Liver (tissue), 9 donors: ENCODE measurements around the gene LYRM2. TPM values are rescaled to one million over a fixed set of nuclear protein-coding genes. Genes with fewer than 3 reads are reported as not detected.

ENCODE experiments used
- DNase-seq: peaks from one replicate; pipeline ENCODE4 v3.0.0-alpha.2; 2017; ENCODE audit warnings: low spot score
- H3K27ac ChIP-seq, 2 donors: one replicate each; pipeline ENCODE4 v1.7.0; 2013; ENCODE audit warnings: inconsistent platforms in 2 of 2, low read length in 2 of 2, control low read depth in 1 of 2, low read depth in 1 of 2, mild to moderate bottlenecking in 1 of 2
- H3K27me3 ChIP-seq, 4 donors: one replicate each; pipeline versions ENCODE4 v1.6.1 to v1.7.0; 2013; ENCODE audit warnings: low read length in 3 of 4, inconsistent platforms in 1 of 4, mild to moderate bottlenecking in 1 of 4, moderate library complexity in 1 of 4; ENCODE audit not compliant: control insufficient read depth in 4 of 4, insufficient read depth in 4 of 4
- H3K36me3 ChIP-seq, 4 donors: one replicate each; pipeline versions ENCODE4 v1.6.1 to v1.7.0; 2013; ENCODE audit warnings: low read length in 3 of 4, mild to moderate bottlenecking in 3 of 4, low read depth in 1 of 4, moderate library complexity in 1 of 4; ENCODE audit not compliant: control insufficient read depth in 4 of 4, insufficient read depth in 3 of 4
- H3K4me1 ChIP-seq, 4 donors: one replicate each; pipeline versions ENCODE4 v1.6.1 to v1.7.0; 2013; ENCODE audit warnings: low read length in 3 of 4, mild to moderate bottlenecking in 3 of 4, moderate library complexity in 1 of 4; ENCODE audit not compliant: control insufficient read depth in 4 of 4, insufficient read depth in 4 of 4
- H3K4me3 ChIP-seq, 3 donors: one replicate each; pipeline versions ENCODE4 v1.6.1 to v1.7.0; 2013; ENCODE audit warnings: low read length in 3 of 3, control low read depth in 1 of 3, low read depth in 1 of 3, mild to moderate bottlenecking in 1 of 3
- H3K9ac ChIP-seq, 2 donors: one replicate each; pipeline ENCODE4 v1.7.0; 2013; ENCODE audit warnings: low read length in 2 of 2, mild to moderate bottlenecking in 2 of 2, moderate library complexity in 2 of 2, control low read depth in 1 of 2, low read depth in 1 of 2
- H3K9me3 ChIP-seq, 4 donors: one replicate each; pipeline versions ENCODE4 v1.6.1 to v1.7.0; 2013; ENCODE audit warnings: low read length in 3 of 4; ENCODE audit not compliant: control insufficient read depth in 4 of 4
- ATF3 ChIP-seq: IDR thresholded peaks from 2 replicates; pipeline ENCODE4 v1.6.1; 2016; ENCODE audit warnings: antibody characterized with exemption
- FOXA2 ChIP-seq: IDR thresholded peaks from 2 replicates; pipeline ENCODE4 v1.6.1; 2016; ENCODE audit warnings: antibody characterized with exemption
- HNF4G ChIP-seq: IDR thresholded peaks from 2 replicates; pipeline ENCODE4 v1.6.1; 2016; ENCODE audit warnings: antibody characterized with exemption
- JUND ChIP-seq, 2 donors: IDR thresholded peaks; 2 replicates each; pipeline ENCODE4 v1.6.1; 2016; ENCODE audit warnings: antibody characterized with exemption in 2 of 2
- MAX ChIP-seq: IDR thresholded peaks from 2 replicates; pipeline ENCODE4 v1.6.1; 2016; ENCODE audit warnings: antibody characterized with exemption
- NR2F2 ChIP-seq: IDR thresholded peaks from 2 replicates; pipeline ENCODE4 v1.6.1; 2016; ENCODE audit warnings: antibody characterized with exemption
- RAD21 ChIP-seq, 2 donors: IDR thresholded peaks; 2 replicates each; pipeline ENCODE4 v1.6.1; 2016; ENCODE audit warnings: antibody characterized with exemption in 2 of 2, mild to moderate bottlenecking in 2 of 2
- REST ChIP-seq: IDR thresholded peaks from 2 replicates; pipeline ENCODE4 v1.6.1; 2016; ENCODE audit warnings: antibody characterized with exemption, mild to moderate bottlenecking
- RXRA ChIP-seq, 2 donors: IDR thresholded peaks; 2 replicates each; pipeline ENCODE4 v1.6.1; 2017 to 2018; ENCODE audit warnings: antibody characterized with exemption in 2 of 2, mild to moderate bottlenecking in 1 of 2
- SP1 ChIP-seq: IDR thresholded peaks from 2 replicates; pipeline ENCODE4 v1.6.1; 2018; ENCODE audit warnings: antibody characterized with exemption, mild to moderate bottlenecking
- YY1 ChIP-seq: IDR thresholded peaks from 2 replicates; pipeline ENCODE4 v1.6.1; 2016; ENCODE audit warnings: antibody characterized with exemption, mild to moderate bottlenecking
- ZBTB33 ChIP-seq: IDR thresholded peaks from 2 replicates; pipeline ENCODE4 v1.6.1; 2016; ENCODE audit warnings: antibody characterized with exemption
- WGBS: extraction: QIAGEN DNeasy Blood & Tissue Kit; methylation state at CpG from one replicate; pipeline ENCODE4 v1.1.7; 2013; 5-methylcytosine and 5-hydroxymethylcytosine counted together
- polyA plus RNA-seq, 2 donors: library from polyadenylated mRNA; stranded (reverse) in 1 of 2; unstranded in 1 of 2; fragments of 200-250 nt in 1 of 2; fragments of >200 nt in 1 of 2; fragmentation: Nextera tagmentation in 1 of 2; extraction: Ambion mirVana in 1 of 2; gene quantifications; one replicate each; pipeline versions ENCODE4 v1.2.1 to v1.2.3, GENCODE V29; 2013 to 2015
- total RNA-seq, 2 donors: library from RNA; depleted of rRNA; stranded (reverse); fragments of >200 nt; gene quantifications; one replicate each; pipeline ENCODE4 v1.2.3, GENCODE V29; 2014
- donor health status: healthy.
- donor health status: healthy.
- donor health status: healthy.
- donor health status: healthy.
- donor health status: healthy.

The LYRM2 gene
- total and polyA plus RNA-seq, 4 donors: 8.9 to 34.7 (median 12.4) TPM

GRCh38 chr6:89688328-89688727, 49.8 kb upstream of the LYRM2 start (continued):
- no peak for TF ChIP-seq FOXA2
- no peak for TF ChIP-seq JUND (IDR thresholded peaks at IDR 0.05)
- no peak for TF ChIP-seq ZBTB33

GRCh38 chr6:89685311-89685710, 46.8 kb upstream of the LYRM2 start:
- peaks cover 9 to 91% (median 73%) of the 10 kb centered on the region in 4 donors for H3K36me3 ChIP-seq

More at GRCh38 chr6:89685311-89685710, 46.8 kb upstream of the LYRM2 start:
- no peak overlapping the region for H3K4me3 ChIP-seq
- TF ChIP-seq SP1 (no peak), MAX (no peak), RXRA (IDR thresholded peaks at IDR 0.05) (no peak), ZBTB33 (no peak), REST (no peak), ATF3 (no peak), HNF4G (no peak), YY1 (no peak), RAD21 (IDR thresholded peaks at IDR 0.05) (no peak), NR2F2 (no peak)
- WGBS: 98% methylated on average over 2 of the region's 2 CpGs
- H3K27ac ChIP-seq: no peak overlapping the region
- H3K9ac ChIP-seq: no peak overlapping the region
- no peaks in the 10 kb centered on the region for H3K9me3 ChIP-seq
- H3K27me3 ChIP-seq: no peaks in the 10 kb centered on the region
- no peaks in the 10 kb centered on the region for H3K4me1 ChIP-seq
- DNase-seq: no peak
